WTC11 (cell line): ENCODE results near the gene CCT3.

Experiments used
- ZNF232 ChIP-seq: sonication (generic); formaldehyde crosslinking; IDR thresholded peaks from 2 replicates; pipeline ENCODE4 v1.8.0; 2022; ENCODE audit warnings: mild to moderate bottlenecking, missing genetic modification reagents
- TF ChIP-seq, protein P1 (sequence below): fragments of 200-600 bp; IDR thresholded peaks from 2 replicates; pipeline ENCODE4 v1.8.0; 2022; ENCODE audit warnings: antibody characterized with exemption

GRCh38 chr1:156310962-156311361 lies 27.1 kb downstream of the CCT3 start:
- TF ChIP-seq, protein P1, sequence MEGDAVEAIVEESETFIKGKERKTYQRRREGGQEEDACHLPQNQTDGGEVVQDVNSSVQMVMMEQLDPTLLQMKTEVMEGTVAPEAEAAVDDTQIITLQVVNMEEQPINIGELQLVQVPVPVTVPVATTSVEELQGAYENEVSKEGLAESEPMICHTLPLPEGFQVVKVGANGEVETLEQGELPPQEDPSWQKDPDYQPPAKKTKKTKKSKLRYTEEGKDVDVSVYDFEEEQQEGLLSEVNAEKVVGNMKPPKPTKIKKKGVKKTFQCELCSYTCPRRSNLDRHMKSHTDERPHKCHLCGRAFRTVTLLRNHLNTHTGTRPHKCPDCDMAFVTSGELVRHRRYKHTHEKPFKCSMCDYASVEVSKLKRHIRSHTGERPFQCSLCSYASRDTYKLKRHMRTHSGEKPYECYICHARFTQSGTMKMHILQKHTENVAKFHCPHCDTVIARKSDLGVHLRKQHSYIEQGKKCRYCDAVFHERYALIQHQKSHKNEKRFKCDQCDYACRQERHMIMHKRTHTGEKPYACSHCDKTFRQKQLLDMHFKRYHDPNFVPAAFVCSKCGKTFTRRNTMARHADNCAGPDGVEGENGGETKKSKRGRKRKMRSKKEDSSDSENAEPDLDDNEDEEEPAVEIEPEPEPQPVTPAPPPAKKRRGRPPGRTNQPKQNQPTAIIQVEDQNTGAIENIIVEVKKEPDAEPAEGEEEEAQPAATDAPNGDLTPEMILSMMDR: no peak
- no peak for TF ChIP-seq ZNF232
